GM12878 (cell line): ENCODE measurements around the gene CAV1.

Experiments used
- BACH1 ChIP-seq: fragments of 450-650 bp; IDR thresholded peaks from 2 replicates; pipeline ENCODE4 v1.6.1; 2017; ENCODE audit warnings: mild to moderate bottlenecking, borderline replicate concordance
- BRCA1 ChIP-seq: IDR thresholded peaks from 2 replicates; pipeline ENCODE4 v1.6.1; 2011; ENCODE audit warnings: low read depth, low read length, improper control_type of control experiment
- CHD1 ChIP-seq: IDR thresholded peaks from 2 replicates; pipeline ENCODE4 v1.6.1; 2012; ENCODE audit warnings: low read depth, low read length, improper control_type of control experiment
- CREB1 ChIP-seq: IDR thresholded peaks from 2 replicates; pipeline ENCODE4 v1.6.1; 2012; ENCODE audit warnings: low read depth, mild to moderate bottlenecking, inconsistent platforms
- EED ChIP-seq: sonication (generic); IDR thresholded peaks from 2 replicates; pipeline ENCODE4 v1.6.1; 2016; ENCODE audit warnings: antibody characterized with exemption, low read depth
- IRF3 ChIP-seq: fragments of 450-650 bp; IDR thresholded peaks from 2 replicates; pipeline ENCODE4 v1.6.1; 2014; ENCODE audit warnings: mild to moderate bottlenecking
- NRF1 ChIP-seq: conservative IDR thresholded peaks from 2 replicates; pipeline ENCODE4 v1.6.1; 2011; ENCODE audit warnings: mild to moderate bottlenecking, low read depth, low read length, improper control_type of control experiment
- RCOR1 ChIP-seq: conservative IDR thresholded peaks from 2 replicates; pipeline ENCODE4 v1.6.1; 2012; ENCODE audit warnings: low read depth, low read length, improper control_type of control experiment
- TF ChIP-seq, protein P1 (sequence below), 3 experiments: IDR thresholded peaks in 2 of 3; conservative IDR thresholded peaks in 1 of 3; 2 replicates each; pipeline ENCODE4 v1.5.1; 2011; ENCODE audit warnings: low read depth in 3 of 3, low read length in 3 of 3, mild to moderate bottlenecking in 3 of 3, control low read depth in 2 of 3, moderate library complexity in 2 of 3, inconsistent platforms in 1 of 3, mixed read lengths in 1 of 3; ENCODE audit not compliant: control insufficient read depth in 2 of 3, insufficient read depth in 1 of 3; ENCODE audit errors: extremely low read depth in 1 of 3
- TF ChIP-seq, protein P2 (sequence below): fragments of 450-650 bp; IDR thresholded peaks from 2 replicates; pipeline ENCODE4 v1.6.1; 2017; ENCODE audit warnings: mild to moderate bottlenecking

DNA sequence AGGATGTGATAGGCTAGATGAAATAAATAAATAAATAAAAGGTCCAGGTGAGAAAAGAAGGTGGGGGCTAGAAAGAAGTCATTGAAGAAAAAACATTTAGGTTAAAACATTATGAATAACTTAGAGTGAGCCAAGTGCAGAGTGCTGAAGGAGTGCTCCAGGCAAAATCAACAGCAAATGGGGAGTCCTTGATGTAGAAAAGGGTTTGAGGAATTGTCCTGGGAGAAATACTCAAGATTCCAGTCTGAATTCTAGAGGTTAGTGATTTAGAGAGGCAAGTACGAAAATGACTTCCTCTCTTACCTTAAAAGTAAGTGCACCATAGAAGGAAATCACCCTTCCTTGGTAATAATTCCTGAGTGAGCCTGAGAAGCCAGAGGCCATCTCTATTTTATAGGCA lies 19.7 kb downstream of the CAV1 start:
- TF ChIP-seq, protein P1, sequence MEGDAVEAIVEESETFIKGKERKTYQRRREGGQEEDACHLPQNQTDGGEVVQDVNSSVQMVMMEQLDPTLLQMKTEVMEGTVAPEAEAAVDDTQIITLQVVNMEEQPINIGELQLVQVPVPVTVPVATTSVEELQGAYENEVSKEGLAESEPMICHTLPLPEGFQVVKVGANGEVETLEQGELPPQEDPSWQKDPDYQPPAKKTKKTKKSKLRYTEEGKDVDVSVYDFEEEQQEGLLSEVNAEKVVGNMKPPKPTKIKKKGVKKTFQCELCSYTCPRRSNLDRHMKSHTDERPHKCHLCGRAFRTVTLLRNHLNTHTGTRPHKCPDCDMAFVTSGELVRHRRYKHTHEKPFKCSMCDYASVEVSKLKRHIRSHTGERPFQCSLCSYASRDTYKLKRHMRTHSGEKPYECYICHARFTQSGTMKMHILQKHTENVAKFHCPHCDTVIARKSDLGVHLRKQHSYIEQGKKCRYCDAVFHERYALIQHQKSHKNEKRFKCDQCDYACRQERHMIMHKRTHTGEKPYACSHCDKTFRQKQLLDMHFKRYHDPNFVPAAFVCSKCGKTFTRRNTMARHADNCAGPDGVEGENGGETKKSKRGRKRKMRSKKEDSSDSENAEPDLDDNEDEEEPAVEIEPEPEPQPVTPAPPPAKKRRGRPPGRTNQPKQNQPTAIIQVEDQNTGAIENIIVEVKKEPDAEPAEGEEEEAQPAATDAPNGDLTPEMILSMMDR (IDR thresholded peaks at IDR 0.05 in 2 of 3, conservative IDR thresholded peaks at IDR 0.05 in 1 of 3; ENCODE audit: control insufficient read depth in 2 of 3, extremely low read depth in 1 of 3, insufficient read depth in 1 of 3, low read depth in 3 of 3, low read length in 3 of 3), result no peak
- TF ChIP-seq NRF1 (no peak), RCOR1 (no peak), EED (no peak), CHD1 (no peak), BACH1 (no peak), IRF3 (no peak), CREB1 (no peak), BRCA1 (no peak)
- TF ChIP-seq, protein P2, sequence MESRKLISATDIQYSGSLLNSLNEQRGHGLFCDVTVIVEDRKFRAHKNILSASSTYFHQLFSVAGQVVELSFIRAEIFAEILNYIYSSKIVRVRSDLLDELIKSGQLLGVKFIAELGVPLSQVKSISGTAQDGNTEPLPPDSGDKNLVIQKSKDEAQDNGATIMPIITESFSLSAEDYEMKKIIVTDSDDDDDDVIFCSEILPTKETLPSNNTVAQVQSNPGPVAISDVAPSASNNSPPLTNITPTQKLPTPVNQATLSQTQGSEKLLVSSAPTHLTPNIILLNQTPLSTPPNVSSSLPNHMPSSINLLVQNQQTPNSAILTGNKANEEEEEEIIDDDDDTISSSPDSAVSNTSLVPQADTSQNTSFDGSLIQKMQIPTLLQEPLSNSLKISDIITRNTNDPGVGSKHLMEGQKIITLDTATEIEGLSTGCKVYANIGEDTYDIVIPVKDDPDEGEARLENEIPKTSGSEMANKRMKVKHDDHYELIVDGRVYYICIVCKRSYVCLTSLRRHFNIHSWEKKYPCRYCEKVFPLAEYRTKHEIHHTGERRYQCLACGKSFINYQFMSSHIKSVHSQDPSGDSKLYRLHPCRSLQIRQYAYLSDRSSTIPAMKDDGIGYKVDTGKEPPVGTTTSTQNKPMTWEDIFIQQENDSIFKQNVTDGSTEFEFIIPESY, result no peak
